HEK293T (cell line): ENCODE data around the gene VAT1L.

ENCODE experiments used
- BHLHE40 ChIP-seq: fragments of 450-650 bp; IDR thresholded peaks from 2 replicates; pipeline ENCODE4 v1.6.1; 2016; ENCODE audit warnings: mild to moderate bottlenecking, moderate library complexity, borderline replicate concordance
- L3MBTL2 ChIP-seq: fragments of 450-650 bp; conservative IDR thresholded peaks from 2 replicates; pipeline ENCODE4 v1.6.1; 2016; ENCODE audit warnings: mild to moderate bottlenecking

GRCh38 chr16:77866752-77867151, 78.4 kb downstream of the VAT1L start:
- no peak for TF ChIP-seq L3MBTL2
- no peak for TF ChIP-seq BHLHE40
